T-helper 1 cell (primary cell): ENCODE measurements around the gene PCCA.

Experiments
- DNase-seq, 5 donors: peaks; one replicate each; pipeline ENCODE4 v3.0.0-alpha.2; 2012 to 2020

The PCCA gene

GRCh38 chr13:100473501-100474044 is 384.7 kb downstream of the PCCA start:
- no peak for DNase-seq

- no peak for DNase-seq
Measured at GRCh38 chr13:100476963-100477362, 388.1 kb downstream of the PCCA start.

GRCh38 chr13:100478107-100478809 is 389.4 kb downstream of the PCCA start:
- DNase-seq = no peak

GRCh38 chr13:100480676-100481075 is 391.8 kb downstream of the PCCA start:
- DNase-seq = no peak

GRCh38 chr13:100483139-100483538 is 394.2 kb downstream of the PCCA start:
- DNase-seq = no peak

GRCh38 chr13:100483841-100484381 is 395.0 kb downstream of the PCCA start:
- DNase-seq = peak in 1 of 5 donors; percentile 34

GRCh38 chr13:100484702-100485101 is 395.8 kb downstream of the PCCA start:
- DNase-seq = peak in 1 of 5 donors; percentile 31

GRCh38 chr13:100485265-100485664 is 396.4 kb downstream of the PCCA start:
- peak in 1 of 5 donors; percentile 8 for DNase-seq

DNA sequence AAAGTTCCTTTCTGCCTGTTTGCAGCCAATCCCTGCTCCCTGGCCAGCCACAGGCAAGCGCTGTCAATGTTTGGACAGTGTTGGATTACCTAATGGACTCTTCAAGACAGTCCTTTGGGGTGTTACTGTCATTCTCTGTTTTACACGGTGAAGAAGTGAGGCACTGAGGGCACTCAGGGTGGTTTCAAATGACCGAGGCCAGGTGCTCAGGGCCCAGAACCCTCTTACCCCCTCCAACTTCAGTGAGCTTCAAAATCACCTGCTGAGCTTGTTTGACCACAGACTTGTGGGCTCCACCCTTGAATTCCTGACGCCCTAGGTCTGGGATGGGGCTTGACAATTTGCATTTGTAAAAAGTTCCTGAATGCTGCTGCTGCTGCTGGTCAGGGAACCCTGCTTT is 401.8 kb downstream of the PCCA start:
- no peak for DNase-seq

GRCh38 chr13:100491164-100491842 is 402.4 kb downstream of the PCCA start:
- DNase-seq = no peak

- DNase-seq = no peak
Measured at GRCh38 chr13:100493418-100493817, 404.5 kb downstream of the PCCA start.

DNA sequence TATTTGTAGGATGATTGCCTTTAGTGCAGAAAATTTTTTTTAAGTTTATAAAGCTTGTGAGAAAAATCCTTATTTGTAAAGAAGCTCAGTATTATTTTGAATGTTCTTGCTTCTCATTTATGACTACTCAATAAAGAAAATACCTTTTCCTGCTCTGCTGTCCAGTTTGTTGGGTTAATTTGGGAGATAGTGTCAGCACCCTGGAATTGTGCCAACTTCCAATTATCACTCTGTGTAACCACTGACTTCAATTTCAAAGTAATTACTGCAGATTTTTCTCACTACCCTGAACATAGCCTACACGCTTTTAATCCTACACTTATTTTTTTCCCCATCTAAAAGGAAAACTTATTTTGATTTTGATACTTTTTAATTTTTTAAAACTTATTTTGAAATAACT is 406.6 kb downstream of the PCCA start:
- DNase-seq = no peak

DNA sequence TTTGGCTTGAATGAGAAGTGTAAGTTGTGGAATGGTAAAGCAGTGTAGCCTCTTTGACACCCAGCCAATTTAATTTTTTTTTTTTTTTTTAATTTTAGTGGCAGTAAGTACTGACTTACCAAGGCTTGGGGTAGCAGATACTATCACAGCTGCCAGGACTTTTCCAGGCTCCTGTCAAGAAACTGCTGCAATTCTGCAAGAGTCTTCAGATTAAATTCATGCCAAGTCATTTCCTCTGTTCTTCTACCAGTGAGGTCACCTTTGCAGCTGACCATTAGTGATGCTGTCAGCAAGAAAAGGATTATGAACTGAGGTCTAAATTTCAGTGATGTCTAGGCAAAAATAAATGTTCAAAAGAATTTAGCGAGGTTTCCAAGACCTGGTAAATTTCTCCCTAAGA is 408.5 kb downstream of the PCCA start:
- no peak for DNase-seq

- no peak for DNase-seq
Measured at GRCh38 chr13:100502446-100502845, 413.6 kb downstream of the PCCA start.

DNA sequence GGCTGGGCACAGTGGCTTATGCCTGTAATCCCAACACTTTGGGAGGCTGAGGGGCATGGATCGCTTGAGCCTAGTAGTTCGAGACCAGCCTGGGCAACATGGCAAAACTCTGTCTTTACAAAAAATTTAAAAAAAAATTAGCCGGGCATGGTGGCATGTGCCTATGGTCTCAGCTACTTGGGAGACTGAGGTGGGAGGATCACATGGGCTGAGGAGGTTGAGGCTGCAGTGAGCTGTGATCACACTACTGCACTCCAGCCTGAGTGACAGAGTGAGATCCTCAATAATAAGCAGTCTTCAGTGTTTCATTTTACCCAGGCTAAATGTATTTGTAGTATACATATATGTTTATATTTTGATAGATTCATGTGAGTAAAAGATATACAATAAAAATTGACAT is 414.7 kb downstream of the PCCA start:
- no peak for DNase-seq

GRCh38 chr13:100506154-100506553 is 417.3 kb downstream of the PCCA start:
- DNase-seq = peak in 1 of 5 donors; percentile 61

GRCh38 chr13:100506600-100507422 is 417.9 kb downstream of the PCCA start:
- DNase-seq = peak in 1 of 5 donors; percentile 49

DNA sequence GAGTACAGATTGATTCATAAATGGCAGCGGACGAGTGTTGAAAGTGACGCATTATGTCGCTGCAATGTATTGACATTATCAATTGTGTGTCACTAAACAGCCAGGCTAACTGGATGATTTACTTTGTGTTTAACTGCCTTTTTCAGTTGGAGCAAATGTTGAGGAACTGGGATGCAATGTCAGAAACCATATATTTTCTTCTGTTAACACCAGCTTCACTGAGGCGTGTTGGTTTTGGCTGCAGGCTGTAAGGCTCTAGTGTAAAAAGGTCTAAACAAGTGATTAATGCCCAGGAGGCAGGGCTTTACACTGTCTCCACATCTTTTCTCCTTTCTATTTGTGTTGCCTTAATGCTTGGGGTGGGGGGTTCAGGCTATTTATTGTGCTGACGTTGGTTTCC is 419.6 kb downstream of the PCCA start:
- no peak for DNase-seq

DNA sequence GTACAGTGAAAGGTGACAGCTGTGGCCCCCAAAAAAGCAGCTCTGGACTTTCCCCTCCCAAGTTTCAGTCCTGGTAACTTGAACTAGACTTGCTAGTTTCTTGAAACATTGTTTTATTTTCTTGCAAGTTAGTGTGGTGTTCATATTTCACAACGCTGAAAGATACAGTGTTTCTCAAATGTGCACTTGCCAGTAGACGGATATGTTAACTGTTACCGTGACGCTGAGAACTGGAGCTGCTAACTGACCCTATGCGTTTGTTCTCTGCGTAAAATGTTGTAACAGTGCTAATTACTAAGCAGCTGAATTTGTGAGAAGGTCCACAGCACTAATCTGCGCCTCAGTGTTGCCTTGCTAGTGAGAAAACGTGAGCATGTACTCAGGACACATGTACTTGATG is 420.1 kb downstream of the PCCA start:
- DNase-seq = no peak

- DNase-seq = no peak
Measured at GRCh38 chr13:100510208-100510957, 421.5 kb downstream of the PCCA start.

GRCh38 chr13:100511466-100511865 is 422.6 kb downstream of the PCCA start:
- no peak for DNase-seq

DNA sequence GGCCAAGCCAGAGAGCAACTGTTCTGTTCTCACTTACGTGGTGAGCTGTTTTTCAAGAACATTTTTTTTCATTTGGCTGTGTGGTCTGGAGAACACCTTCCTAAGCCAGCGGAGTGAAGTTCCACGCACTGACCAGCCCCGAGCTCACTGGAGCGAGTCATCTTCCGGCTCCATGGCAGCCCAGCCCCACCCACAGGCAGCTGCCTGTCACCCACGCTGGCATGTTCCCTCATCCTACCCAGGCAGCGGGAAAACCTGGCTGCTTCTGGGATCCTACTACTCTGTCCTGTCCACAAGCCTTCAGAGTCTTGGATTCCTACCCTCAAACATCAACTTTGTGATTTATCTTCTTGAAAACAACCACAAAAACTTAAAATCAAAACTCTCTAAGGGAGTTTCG is 423.5 kb downstream of the PCCA start:
- DNase-seq = no peak
